ENCODE results near the gene MMAB.

MMAB gene

DNA sequence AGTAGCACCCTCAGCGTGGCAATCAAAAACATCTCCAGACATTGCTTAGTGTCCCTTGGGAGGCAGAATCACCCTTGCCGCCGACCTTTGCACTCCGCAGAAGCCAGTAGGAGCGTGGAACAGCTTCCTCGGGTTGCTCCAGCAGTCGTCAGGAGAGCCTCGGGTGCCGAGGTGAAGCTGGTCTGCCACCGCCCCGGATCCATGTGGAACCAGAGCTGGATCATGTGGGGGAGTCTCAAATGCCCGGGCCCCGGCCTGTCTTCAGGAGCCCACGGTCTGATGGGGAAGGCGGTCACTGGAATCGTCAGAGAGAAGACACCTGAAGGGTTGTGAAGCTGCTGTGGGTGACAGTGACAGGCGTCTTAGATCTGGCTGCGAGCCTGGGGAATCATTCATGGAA is 14.6 kb upstream of the MMAB start:
- no peak for TF ChIP-seq CTCF (IDR thresholded peaks at IDR 0.05; ENCODE audit: low read length, missing control alignments)
- DNase-seq (ENCODE audit: low read depth) = no peak
- no peak overlapping the region for H3K4me3 ChIP-seq (replicated peaks; ENCODE audit: low read depth, low read length)

GRCh38 chr12:109586385-109587296 is 13.3 kb upstream of the MMAB start:
- no peak overlapping the region for H3K4me3 ChIP-seq (replicated peaks; ENCODE audit: low read depth, low read length)
- DNase-seq (ENCODE audit: low read depth) = no peak
- TF ChIP-seq CTCF (IDR thresholded peaks at IDR 0.05; ENCODE audit: low read length, missing control alignments) = no peak

GRCh38 chr12:109583733-109584132 is 10.4 kb upstream of the MMAB start:
- no peak overlapping the region for H3K4me3 ChIP-seq (replicated peaks; ENCODE audit: low read depth, low read length)
- DNase-seq (ENCODE audit: low read depth) = no peak
- no peak for TF ChIP-seq CTCF (IDR thresholded peaks at IDR 0.05; ENCODE audit: low read length, missing control alignments)

DNA sequence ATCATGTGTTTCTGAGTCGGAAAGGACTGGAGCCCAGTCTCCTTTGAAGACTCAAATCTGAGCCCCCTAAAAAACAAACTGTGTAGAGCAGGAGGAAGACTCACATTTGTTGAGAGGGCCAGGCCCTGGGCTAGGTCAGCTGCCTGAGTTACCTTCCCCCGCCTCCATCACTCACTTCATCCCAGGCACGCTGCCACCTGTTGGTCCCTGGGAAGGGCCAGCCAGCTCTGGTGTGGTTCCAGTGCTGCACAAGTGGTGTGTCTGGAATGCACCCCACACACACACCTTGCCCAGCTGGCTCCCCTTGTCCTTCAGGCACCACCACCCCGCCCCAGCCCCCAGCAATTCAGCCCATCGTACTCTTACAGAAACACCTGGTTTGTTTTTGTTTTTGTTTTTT is 9.3 kb upstream of the MMAB start:
- no peak for DNase-seq (ENCODE audit: low read depth)
- no peak overlapping the region for H3K4me3 ChIP-seq (replicated peaks; ENCODE audit: low read depth, low read length)
- no peak for TF ChIP-seq CTCF (IDR thresholded peaks at IDR 0.05; ENCODE audit: low read length, missing control alignments)

DNA sequence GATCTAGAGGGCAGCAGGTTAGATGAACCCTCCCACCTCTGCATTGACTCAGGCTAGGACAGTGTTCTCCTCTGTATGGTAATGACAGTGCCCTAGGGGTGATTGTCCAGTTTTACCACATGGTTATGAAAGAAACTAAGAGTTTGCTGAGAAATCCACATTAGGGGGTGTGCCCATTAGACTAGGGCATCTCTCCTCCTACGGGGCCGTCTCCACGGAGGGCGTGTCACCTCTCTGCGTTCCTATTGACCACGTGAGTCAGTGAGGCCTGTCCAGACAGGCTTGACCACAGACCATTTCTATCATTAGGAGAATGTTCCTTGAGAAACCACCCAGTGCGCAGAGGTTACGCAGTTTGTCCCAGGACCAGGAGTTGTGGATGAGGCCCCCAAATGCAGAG is 8.6 kb upstream of the MMAB start:
- no peak for TF ChIP-seq CTCF (IDR thresholded peaks at IDR 0.05; ENCODE audit: low read length, missing control alignments)
- no peak overlapping the region for H3K4me3 ChIP-seq (replicated peaks; ENCODE audit: low read depth, low read length)
- DNase-seq (ENCODE audit: low read depth) = peak; percentile 11

- no peak for DNase-seq (ENCODE audit: low read depth)
- no peak for TF ChIP-seq CTCF (IDR thresholded peaks at IDR 0.05; ENCODE audit: low read length, missing control alignments)
- no peak overlapping the region for H3K4me3 ChIP-seq (replicated peaks; ENCODE audit: low read depth, low read length)
These were observed 8.0 kb upstream of the MMAB start for GRCh38 chr12:109581334-109581691.

All from fibroblast of pulmonary artery (primary cell).